Kidney (tissue), 14 donors: ENCODE data around the gene THBS2. TPM values are rescaled to one million over a fixed set of nuclear protein-coding genes. Genes with fewer than 3 reads are reported as not detected.

ENCODE experiments used
- DNase-seq, 5 donors: peaks; one replicate each; pipeline ENCODE4 v3.0.0-alpha.2; 2013 to 2020
- FAIRE-seq: peaks from 2 replicates; lab custom pipeline; 2012; peaks lifted over from hg19 to GRCh38; lab: Jason Lieb, UNC
- H3K27ac ChIP-seq, 2 donors: one replicate each; pipeline ENCODE4 v1.7.0; 2013; ENCODE audit warnings: low read depth in 2 of 2, low read length in 2 of 2, inconsistent platforms in 1 of 2
- H3K27me3 ChIP-seq: one replicate; pipeline ENCODE4 v1.7.1; 2013; ENCODE audit warnings: low read length, inconsistent platforms; ENCODE audit not compliant: control insufficient read depth, insufficient read depth
- H3K36me3 ChIP-seq, 3 donors: one replicate each; pipeline versions ENCODE4 v1.7.0 to v1.7.1; 2013; ENCODE audit warnings: low read length in 3 of 3, control low read depth in 1 of 3, inconsistent platforms in 1 of 3; ENCODE audit not compliant: insufficient read depth in 3 of 3, control insufficient read depth in 2 of 3
- H3K4me1 ChIP-seq, 3 donors: one replicate each; pipeline versions ENCODE4 v1.7.0 to v1.7.1; 2013; ENCODE audit warnings: low read length in 3 of 3, inconsistent platforms in 1 of 3, low read depth in 1 of 3; ENCODE audit not compliant: control insufficient read depth in 2 of 3, insufficient read depth in 2 of 3
- H3K4me3 ChIP-seq, 3 donors: one replicate each; pipeline versions ENCODE4 v1.7.0 to v1.8.1; 2013; ENCODE audit warnings: low read length in 3 of 3, control low read depth in 1 of 3, inconsistent platforms in 1 of 3
- H3K9ac ChIP-seq, 3 donors: one replicate each; pipeline versions ENCODE4 v1.7.0 to v1.7.1; 2013; ENCODE audit warnings: low read length in 3 of 3, control low read depth in 1 of 3, inconsistent platforms in 1 of 3
- H3K9me3 ChIP-seq, 3 donors: one replicate each; pipeline versions ENCODE4 v1.7.0 to v1.7.1; 2013; ENCODE audit warnings: low read length in 3 of 3, control low read depth in 1 of 3, inconsistent platforms in 1 of 3; ENCODE audit not compliant: control insufficient read depth in 2 of 3, insufficient read depth in 1 of 3
- intact Hi-C: fragments of 100-400 bp; cut with DNase I; formaldehyde crosslinking; loops from one replicate; pipeline ENCODE4 v1.11.1; 2022
- polyA plus RNA-seq: library from polyadenylated mRNA; stranded (reverse); fragments of 350-450 nt; fragmentation: Illumina TruSeq; extraction: RNeasy Lipid Tissue Mini Kit (QIAGEN cat#74804); gene quantifications from one replicate; pipeline ENCODE4 v1.2.3, GENCODE V29; 2014; ENCODE audit warnings: low read depth, low replicate concordance; ENCODE audit not compliant: insufficient read depth
- total RNA-seq: library from RNA; stranded (reverse); fragmentation: NEBNext Ultra II Directional; extraction: Animal tissue kit (Norgen Biotek cat#: 25700); gene quantifications from one replicate; pipeline ENCODE4 v1.2.1, GENCODE V29; 2021
- TF ChIP-seq, protein P1 (sequence below): IDR thresholded peaks from 3 replicates; pipeline ENCODE4 v1.5.1; 2012; ENCODE audit warnings: mild to moderate bottlenecking, moderate library complexity, borderline replicate concordance; ENCODE audit not compliant: insufficient read depth; ENCODE audit errors: extremely low read depth
- donor health status: control.
- donor health status: control.
- donor health status: control.
- donor health status: control.
- donor health status: control.
- donor health status: DM: yes; HTN: yes; CAD: no.
- donor health status: Normal renal cell carcinoma (clear cell type).

The THBS2 gene
- total and polyA plus RNA-seq, 2 donors from 2014 or later, result 2.7 to 33.4 TPM

DNA sequence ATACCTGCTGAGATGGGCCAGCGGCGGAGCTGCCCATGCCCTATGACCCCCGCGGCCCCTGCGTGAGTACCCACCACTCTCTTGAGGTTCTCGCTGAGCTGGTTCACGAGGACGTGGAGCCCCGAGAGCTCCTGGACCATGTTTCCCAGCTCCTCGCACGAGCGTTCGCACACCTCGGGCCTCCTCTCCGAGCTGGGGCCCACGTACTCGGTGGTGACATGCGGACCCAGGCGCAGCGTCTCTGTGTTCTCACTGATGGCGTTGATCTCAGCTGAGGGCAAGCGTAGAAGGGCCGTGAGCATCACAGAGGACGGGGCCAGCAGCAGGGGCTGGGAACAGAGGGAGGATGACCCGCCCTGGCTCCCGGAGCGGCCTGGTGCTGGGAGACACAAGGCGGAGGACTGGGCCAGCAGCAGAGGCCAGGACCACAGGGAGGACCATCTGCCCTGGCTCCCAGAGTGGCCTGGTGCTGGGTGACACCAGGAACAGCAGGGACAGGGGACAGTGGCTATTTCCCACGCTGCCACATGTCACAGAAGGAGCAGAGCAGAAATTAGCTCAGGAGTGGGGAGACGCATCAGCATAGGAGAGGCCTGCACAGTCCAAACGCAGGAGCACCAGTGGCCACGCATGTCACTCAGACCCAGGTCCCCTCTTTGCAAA lies 11.8 kb downstream of the THBS2 start:
- intact Hi-C loops, result no loop called here
- FAIRE-seq (no peak), DNase-seq (peak in 1 of 5 donors; percentile 63)
- Histone ChIP-seq H3K27ac (no peak overlapping the region), H3K9ac (no peak overlapping the region), H3K36me3 (no peaks in the 10 kb centered on the region), H3K9me3 (no peaks in the 10 kb centered on the region), H3K4me1 (no peaks in the 10 kb centered on the region), H3K27me3 (no peaks in the 10 kb centered on the region), H3K4me3 (no peak overlapping the region)
- TF ChIP-seq, protein P1, sequence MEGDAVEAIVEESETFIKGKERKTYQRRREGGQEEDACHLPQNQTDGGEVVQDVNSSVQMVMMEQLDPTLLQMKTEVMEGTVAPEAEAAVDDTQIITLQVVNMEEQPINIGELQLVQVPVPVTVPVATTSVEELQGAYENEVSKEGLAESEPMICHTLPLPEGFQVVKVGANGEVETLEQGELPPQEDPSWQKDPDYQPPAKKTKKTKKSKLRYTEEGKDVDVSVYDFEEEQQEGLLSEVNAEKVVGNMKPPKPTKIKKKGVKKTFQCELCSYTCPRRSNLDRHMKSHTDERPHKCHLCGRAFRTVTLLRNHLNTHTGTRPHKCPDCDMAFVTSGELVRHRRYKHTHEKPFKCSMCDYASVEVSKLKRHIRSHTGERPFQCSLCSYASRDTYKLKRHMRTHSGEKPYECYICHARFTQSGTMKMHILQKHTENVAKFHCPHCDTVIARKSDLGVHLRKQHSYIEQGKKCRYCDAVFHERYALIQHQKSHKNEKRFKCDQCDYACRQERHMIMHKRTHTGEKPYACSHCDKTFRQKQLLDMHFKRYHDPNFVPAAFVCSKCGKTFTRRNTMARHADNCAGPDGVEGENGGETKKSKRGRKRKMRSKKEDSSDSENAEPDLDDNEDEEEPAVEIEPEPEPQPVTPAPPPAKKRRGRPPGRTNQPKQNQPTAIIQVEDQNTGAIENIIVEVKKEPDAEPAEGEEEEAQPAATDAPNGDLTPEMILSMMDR, result no peak

DNA sequence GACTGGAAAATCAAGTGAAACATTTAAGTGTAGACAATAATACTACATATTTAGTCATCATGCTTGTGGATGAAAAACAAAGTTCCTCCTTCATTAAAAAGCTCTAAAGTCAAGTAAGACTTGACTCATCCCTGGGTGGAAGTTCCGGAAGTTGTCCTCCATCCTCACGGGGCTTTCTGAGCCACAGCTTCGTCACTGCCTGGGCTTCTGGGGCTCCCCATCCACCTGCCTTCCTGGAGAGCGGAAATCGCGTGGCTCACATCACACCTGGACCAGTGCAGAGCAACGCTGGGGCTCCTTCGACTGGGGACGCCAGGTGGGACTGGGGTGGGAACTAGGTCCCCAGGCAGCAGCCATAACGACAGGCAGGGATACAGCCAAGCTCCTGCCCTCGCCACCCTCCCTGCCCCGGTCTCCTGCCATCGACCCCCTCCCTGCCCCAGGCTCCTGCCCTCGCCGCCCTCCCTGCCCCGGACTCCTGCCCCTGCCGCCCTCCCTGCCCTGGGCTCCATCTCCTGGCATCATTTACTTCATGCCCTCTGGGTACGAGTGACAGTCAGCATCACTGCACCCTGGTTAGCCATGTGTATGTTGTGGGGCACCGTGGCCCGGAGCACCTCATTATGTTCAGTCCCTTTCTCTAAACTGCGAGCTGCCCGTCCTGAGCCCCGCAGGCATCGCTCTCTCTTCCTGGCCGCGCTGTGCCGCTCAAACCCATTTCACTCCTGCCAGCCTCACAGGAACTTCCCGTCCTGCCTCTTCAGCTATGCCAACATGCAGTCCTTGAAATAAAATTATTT lies 12.9 kb downstream of the THBS2 start:
- peak in 1 of 5 donors; percentile 63 for DNase-seq
- intact Hi-C loops, result no loop called here
- no peak for FAIRE-seq

GRCh38 chr6:169240125-169240524 lies 13.5 kb downstream of the THBS2 start:
- TF ChIP-seq, protein P1, result no peak
- no peaks in the 10 kb centered on the region for H3K4me1 ChIP-seq
- no peak overlapping the region for H3K9ac ChIP-seq
- no peak overlapping the region for H3K27ac ChIP-seq
- DNase-seq, result peak in 1 of 5 donors; percentile 43
- H3K27me3 ChIP-seq, result no peaks in the 10 kb centered on the region
- intact Hi-C loops, result no loop called here
- no peak for FAIRE-seq
- H3K4me3 ChIP-seq, result no peak overlapping the region
- H3K9me3 ChIP-seq, result no peaks in the 10 kb centered on the region
- H3K36me3 ChIP-seq, result no peaks in the 10 kb centered on the region

More for the DNA sequence above, 12.9 kb downstream of the THBS2 start:
- no peaks in the 10 kb centered on the region for H3K36me3 ChIP-seq
- TF ChIP-seq, protein P1, result no peak
- H3K9ac ChIP-seq, result no peak overlapping the region
- H3K4me1 ChIP-seq, result no peaks in the 10 kb centered on the region
- no peaks in the 10 kb centered on the region for H3K27me3 ChIP-seq
- H3K9me3 ChIP-seq, result no peaks in the 10 kb centered on the region
- no peak overlapping the region for H3K27ac ChIP-seq
- no peak overlapping the region for H3K4me3 ChIP-seq
